Ishikawa (cell line): ENCODE results near the gene SPACA9.

Experiments used
- CEBPB ChIP-seq: IDR thresholded peaks from 2 replicates; pipeline ENCODE4 v1.6.1; 2012
- NFIC ChIP-seq: IDR thresholded peaks from 2 replicates; pipeline ENCODE4 v1.6.1; 2012
- TAF1 ChIP-seq: IDR thresholded peaks from 2 replicates; pipeline ENCODE4 v1.6.1; 2012; ENCODE audit warnings: low read depth, mild to moderate bottlenecking
- USF1 ChIP-seq: IDR thresholded peaks from 2 replicates; pipeline ENCODE4 v1.6.1; 2012
- YY1 ChIP-seq: IDR thresholded peaks from 2 replicates; pipeline ENCODE4 v1.6.1; 2012; ENCODE audit warnings: low read depth

- no peak for TF ChIP-seq TAF1
- no peak for TF ChIP-seq USF1
- TF ChIP-seq YY1, result no peak
- TF ChIP-seq CEBPB, result no peak
- TF ChIP-seq NFIC, result no peak
Measured at GRCh38 chr9:132875159-132875558, 3.5 kb upstream of the SPACA9 start.
